Neural cell (in vitro differentiated cells): ENCODE data around the gene FFAR4. TPM values are rescaled to one million over a fixed set of nuclear protein-coding genes. Genes with fewer than 3 reads are reported as not detected.

Source experiments
- H2AFZ ChIP-seq: fragments of 200-600, 300-800 bp; sonication (generic), shearing (Covaris generic); 2 replicates; pipeline ENCODE4 v1.6.0; 2014; ENCODE audit warnings: low read depth, mild to moderate bottlenecking, antibody characterized with exemption, low read length, moderate library complexity
- H3F3A ChIP-seq: fragments of 200-600 bp; shearing (Covaris generic); 2 replicates; pipeline ENCODE4 v1.6.1; 2016; ENCODE audit warnings: mild to moderate bottlenecking, moderate library complexity, mixed read lengths, antibody characterized with exemption, low read length; ENCODE audit not compliant: insufficient read depth, poor library complexity, severe bottlenecking
- H3K27ac ChIP-seq: fragments of 200-600, 300-800 bp; sonication (generic), shearing (Covaris generic); 2 replicates; pipeline ENCODE4 v1.5.1; 2014; ENCODE audit warnings: mild to moderate bottlenecking, low read length, moderate library complexity
- H3K27me3 ChIP-seq: fragments of 300-800, 200-600 bp; sonication (generic), shearing (Covaris generic); 2 replicates; pipeline ENCODE4 v1.6.0; 2014; ENCODE audit warnings: mild to moderate bottlenecking, low read depth, low read length, moderate library complexity; ENCODE audit not compliant: insufficient read depth
- H3K36me3 ChIP-seq: fragments of 300-800, 200-600 bp; sonication (generic), shearing (Covaris generic); 2 replicates; pipeline ENCODE4 v1.5.1; 2014; ENCODE audit warnings: mild to moderate bottlenecking, antibody characterized with exemption, low read length, moderate library complexity; ENCODE audit not compliant: insufficient read depth
- H3K4me2 ChIP-seq: fragments of 300-800, 200-600 bp; sonication (generic), shearing (Covaris generic); 2 replicates; pipeline ENCODE4 v1.6.0; 2014; ENCODE audit warnings: mild to moderate bottlenecking, low read length
- H3K4me3 ChIP-seq: fragments of 300-800, 200-600 bp; sonication (generic), shearing (Covaris generic); 2 replicates; pipeline ENCODE4 v1.5.1; 2014; ENCODE audit warnings: mild to moderate bottlenecking, low read length, moderate library complexity
- H3K79me2 ChIP-seq: fragments of 200-600 bp; shearing (Covaris generic); replicated peaks from 2 replicates; pipeline ENCODE4 v1.6.0; 2014; ENCODE audit warnings: mild to moderate bottlenecking, low read length, moderate library complexity; ENCODE audit not compliant: insufficient read depth
- H3K9ac ChIP-seq: fragments of 300-800, 200-600 bp; sonication (generic), shearing (Covaris generic); 2 replicates; pipeline ENCODE4 v1.6.1; 2016; ENCODE audit warnings: mild to moderate bottlenecking, low read length, mixed read lengths
- H3K9me2 ChIP-seq: fragments of 200-600 bp; shearing (Covaris generic); 2 replicates; pipeline ENCODE4 v1.6.1; 2016; ENCODE audit warnings: mild to moderate bottlenecking, low read length, mixed read lengths; ENCODE audit not compliant: insufficient read depth
- H3K9me3 ChIP-seq: fragments of 200-600, 300-800 bp; sonication (generic), shearing (Covaris generic); 2 replicates; pipeline ENCODE4 v1.6.1; 2016; ENCODE audit warnings: mild to moderate bottlenecking, mixed run types, low read length, moderate library complexity, mixed read lengths
- H4K20me1 ChIP-seq: fragments of 200-600 bp; shearing (Covaris generic); 2 replicates; pipeline ENCODE4 v1.6.1; 2016; ENCODE audit warnings: mild to moderate bottlenecking, mixed run types; ENCODE audit not compliant: insufficient read depth
- EP300 ChIP-seq: fragments of 450-650 bp; conservative IDR thresholded peaks from 2 replicates; pipeline ENCODE4 v1.6.1; 2014; ENCODE audit warnings: antibody characterized with exemption, mild to moderate bottlenecking, moderate library complexity; ENCODE audit not compliant: poor library complexity, severe bottlenecking
- EZH2 ChIP-seq: fragments of 200-600, 300-800 bp; shearing (Covaris generic), sonication (generic); IDR thresholded peaks from 2 replicates; pipeline ENCODE4 v1.6.1; 2014; ENCODE audit warnings: antibody characterized with exemption, low read length, borderline replicate concordance, mild to moderate bottlenecking; ENCODE audit not compliant: insufficient read depth, poor library complexity, severe bottlenecking
- MXI1 ChIP-seq: fragments of 450-650 bp; conservative IDR thresholded peaks from 2 replicates; pipeline ENCODE4 v1.6.1; 2014; ENCODE audit warnings: antibody characterized with exemption, mild to moderate bottlenecking; ENCODE audit not compliant: poor library complexity, severe bottlenecking
- POLR2AphosphoS5 ChIP-seq: IDR thresholded peaks from 2 replicates; pipeline ENCODE4 v1.6.1; 2012
- RAD21 ChIP-seq: fragments of 450-650 bp; conservative IDR thresholded peaks from 2 replicates; pipeline ENCODE4 v1.6.1; 2014; ENCODE audit warnings: antibody characterized with exemption, mild to moderate bottlenecking, moderate library complexity
- SMC3 ChIP-seq: fragments of 450-650 bp; conservative IDR thresholded peaks from 2 replicates; pipeline ENCODE4 v1.6.1; 2014; ENCODE audit warnings: antibody characterized with exemption, mild to moderate bottlenecking, moderate library complexity; ENCODE audit not compliant: poor library complexity
- TAF1 ChIP-seq: IDR thresholded peaks from 2 replicates; pipeline ENCODE4 v1.6.1; 2012; ENCODE audit warnings: low read depth
- polyA plus RNA-seq: library from polyadenylated mRNA; depleted of rRNA; stranded (reverse); fragments of >200 nt; gene quantifications from 2 replicates; pipeline ENCODE4 v1.2.3, GENCODE V29; 2014
- TF ChIP-seq, protein P1 (sequence below): fragments of 450-650 bp; IDR thresholded peaks from 2 replicates; pipeline ENCODE4 v1.5.1; 2014; ENCODE audit warnings: antibody characterized with exemption, mild to moderate bottlenecking, moderate library complexity; ENCODE audit not compliant: poor library complexity, severe bottlenecking
- TF ChIP-seq, protein P2 (sequence below): IDR thresholded peaks from 2 replicates; pipeline ENCODE4 v1.6.1; 2012; ENCODE audit warnings: borderline replicate concordance

FFAR4 gene
- polyA plus RNA-seq, 1 donor from 2014 or later, result not detected

DNA sequence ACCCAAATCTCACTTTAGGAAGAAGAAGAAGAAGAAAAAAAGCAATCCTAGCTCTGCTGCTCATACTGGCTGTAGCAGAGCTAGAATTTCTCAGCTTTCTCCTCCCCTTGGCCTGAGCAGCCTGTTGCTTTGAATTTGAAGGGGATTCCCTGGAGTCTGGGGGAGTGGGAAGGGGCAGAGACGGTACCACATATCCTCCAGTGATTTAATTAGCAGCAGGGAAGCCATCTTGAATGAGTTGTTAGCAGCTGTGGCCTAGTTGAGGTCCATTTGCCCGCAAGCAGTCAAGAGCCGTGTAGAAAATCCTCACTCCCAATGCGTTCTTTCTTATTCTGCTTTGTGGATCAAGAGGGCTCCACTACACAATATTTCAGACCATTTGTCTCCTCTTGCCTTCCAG is 62.4 kb downstream of the FFAR4 start:
- Histone ChIP-seq H3K4me3 (no peak overlapping the region), H3K9me2 (no peaks in the 10 kb centered on the region), H3K36me3 (no peaks in the 10 kb centered on the region), H3K4me2 (no peak overlapping the region), H3K27ac (no peak overlapping the region), H3K9me3 (no peaks in the 10 kb centered on the region), H3K79me2 (no peaks in the 10 kb centered on the region), H3F3A (no peaks in the 10 kb centered on the region), H2AFZ (no peak overlapping the region), H3K27me3 (no peaks in the 10 kb centered on the region), H4K20me1 (no peaks in the 10 kb centered on the region), H3K9ac (no peak overlapping the region)
- TF ChIP-seq MXI1 (no peak), EZH2 (no peak), RAD21 (no peak), SMC3 (no peak), EP300 (no peak), POLR2AphosphoS5 (no peak), TAF1 (no peak)
- TF ChIP-seq, protein P1, sequence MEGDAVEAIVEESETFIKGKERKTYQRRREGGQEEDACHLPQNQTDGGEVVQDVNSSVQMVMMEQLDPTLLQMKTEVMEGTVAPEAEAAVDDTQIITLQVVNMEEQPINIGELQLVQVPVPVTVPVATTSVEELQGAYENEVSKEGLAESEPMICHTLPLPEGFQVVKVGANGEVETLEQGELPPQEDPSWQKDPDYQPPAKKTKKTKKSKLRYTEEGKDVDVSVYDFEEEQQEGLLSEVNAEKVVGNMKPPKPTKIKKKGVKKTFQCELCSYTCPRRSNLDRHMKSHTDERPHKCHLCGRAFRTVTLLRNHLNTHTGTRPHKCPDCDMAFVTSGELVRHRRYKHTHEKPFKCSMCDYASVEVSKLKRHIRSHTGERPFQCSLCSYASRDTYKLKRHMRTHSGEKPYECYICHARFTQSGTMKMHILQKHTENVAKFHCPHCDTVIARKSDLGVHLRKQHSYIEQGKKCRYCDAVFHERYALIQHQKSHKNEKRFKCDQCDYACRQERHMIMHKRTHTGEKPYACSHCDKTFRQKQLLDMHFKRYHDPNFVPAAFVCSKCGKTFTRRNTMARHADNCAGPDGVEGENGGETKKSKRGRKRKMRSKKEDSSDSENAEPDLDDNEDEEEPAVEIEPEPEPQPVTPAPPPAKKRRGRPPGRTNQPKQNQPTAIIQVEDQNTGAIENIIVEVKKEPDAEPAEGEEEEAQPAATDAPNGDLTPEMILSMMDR, result no peak
- TF ChIP-seq, protein P2, sequence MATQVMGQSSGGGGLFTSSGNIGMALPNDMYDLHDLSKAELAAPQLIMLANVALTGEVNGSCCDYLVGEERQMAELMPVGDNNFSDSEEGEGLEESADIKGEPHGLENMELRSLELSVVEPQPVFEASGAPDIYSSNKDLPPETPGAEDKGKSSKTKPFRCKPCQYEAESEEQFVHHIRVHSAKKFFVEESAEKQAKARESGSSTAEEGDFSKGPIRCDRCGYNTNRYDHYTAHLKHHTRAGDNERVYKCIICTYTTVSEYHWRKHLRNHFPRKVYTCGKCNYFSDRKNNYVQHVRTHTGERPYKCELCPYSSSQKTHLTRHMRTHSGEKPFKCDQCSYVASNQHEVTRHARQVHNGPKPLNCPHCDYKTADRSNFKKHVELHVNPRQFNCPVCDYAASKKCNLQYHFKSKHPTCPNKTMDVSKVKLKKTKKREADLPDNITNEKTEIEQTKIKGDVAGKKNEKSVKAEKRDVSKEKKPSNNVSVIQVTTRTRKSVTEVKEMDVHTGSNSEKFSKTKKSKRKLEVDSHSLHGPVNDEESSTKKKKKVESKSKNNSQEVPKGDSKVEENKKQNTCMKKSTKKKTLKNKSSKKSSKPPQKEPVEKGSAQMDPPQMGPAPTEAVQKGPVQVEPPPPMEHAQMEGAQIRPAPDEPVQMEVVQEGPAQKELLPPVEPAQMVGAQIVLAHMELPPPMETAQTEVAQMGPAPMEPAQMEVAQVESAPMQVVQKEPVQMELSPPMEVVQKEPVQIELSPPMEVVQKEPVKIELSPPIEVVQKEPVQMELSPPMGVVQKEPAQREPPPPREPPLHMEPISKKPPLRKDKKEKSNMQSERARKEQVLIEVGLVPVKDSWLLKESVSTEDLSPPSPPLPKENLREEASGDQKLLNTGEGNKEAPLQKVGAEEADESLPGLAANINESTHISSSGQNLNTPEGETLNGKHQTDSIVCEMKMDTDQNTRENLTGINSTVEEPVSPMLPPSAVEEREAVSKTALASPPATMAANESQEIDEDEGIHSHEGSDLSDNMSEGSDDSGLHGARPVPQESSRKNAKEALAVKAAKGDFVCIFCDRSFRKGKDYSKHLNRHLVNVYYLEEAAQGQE, result no peak

DNA sequence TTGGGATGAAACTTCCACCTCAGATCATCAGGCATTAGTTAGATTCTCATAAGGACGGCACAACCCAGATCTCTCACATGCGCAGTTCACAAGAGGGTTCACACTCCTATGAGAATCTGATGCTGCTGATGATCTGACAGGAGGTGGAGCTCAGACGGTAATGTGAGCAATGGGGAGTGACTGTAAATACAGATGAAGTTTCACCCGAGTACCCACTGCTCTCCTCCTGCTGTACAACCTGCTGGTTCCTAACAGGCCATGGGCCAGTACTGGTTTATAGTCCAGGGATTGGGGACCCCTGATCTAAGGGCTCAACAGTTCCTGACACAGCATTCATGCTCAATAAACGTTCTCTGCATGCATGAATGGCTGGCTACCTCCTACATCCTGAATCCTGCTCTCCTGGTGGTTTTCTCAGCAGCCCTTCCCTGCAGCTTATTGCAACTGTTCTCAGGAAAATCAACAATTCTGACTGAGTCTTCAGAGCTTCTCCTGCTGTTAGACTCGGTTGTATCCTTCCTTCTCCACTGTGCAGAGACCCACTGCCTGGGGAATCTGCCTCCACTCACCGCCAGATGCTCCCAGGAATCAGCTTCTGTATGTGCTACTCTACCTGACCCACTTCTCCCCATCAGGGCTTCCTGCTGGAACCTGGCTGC is 63.3 kb downstream of the FFAR4 start:
- Histone ChIP-seq H3K9me3 (no peaks in the 10 kb centered on the region), H3K9ac (no peak overlapping the region), H4K20me1 (no peaks in the 10 kb centered on the region), H3K27ac (no peak overlapping the region), H3K36me3 (no peaks in the 10 kb centered on the region), H3K9me2 (no peaks in the 10 kb centered on the region), H3K4me3 (no peak overlapping the region), H3K4me2 (no peak overlapping the region), H3K79me2 (no peaks in the 10 kb centered on the region), H2AFZ (no peak overlapping the region), H3K27me3 (no peaks in the 10 kb centered on the region), H3F3A (no peaks in the 10 kb centered on the region)
- TF ChIP-seq, protein P2, result no peak
- TF ChIP-seq EP300, result no peak
